Measurements from ENCODE around the gene MT1F.

GRCh38 chr16:56649820-56650219 is 7.9 kb upstream of the MT1F start:
- TF ChIP-seq CTCF (IDR thresholded peaks at IDR 0.05) (no peak), POLR2AphosphoS5 (IDR thresholded peaks at IDR 0.05) (no peak)
